H1 (cell line): Measurements from ENCODE around the gene ST8SIA3. TPM values are rescaled to one million over a fixed set of nuclear protein-coding genes. Genes with fewer than 3 reads are reported as not detected.

Source experiments
- SIRT6 ChIP-seq: IDR thresholded peaks from one replicate; pipeline ENCODE4 v1.7.1; 2012; ENCODE audit warnings: low read length, inconsistent platforms
- SP1 ChIP-seq: IDR thresholded peaks from 2 replicates; pipeline ENCODE4 v1.6.1; 2011; ENCODE audit warnings: low read depth, low read length
- polyA plus RNA-seq, 7 experiments: library from polyadenylated mRNA; depleted of rRNA in 3 of 7; stranded (reverse) in 5 of 7; unstranded in 2 of 7; fragments of >200 nt in 5 of 7; fragments of 200-250 nt in 2 of 7; gene quantifications; 1 replicate in 5 of 7; 2 replicates in 1 of 7; 4 replicates in 1 of 7; pipeline versions ENCODE4 v1.2.1 to v1.2.3, GENCODE V29; 2011 to 2013; ENCODE audit warnings: missing spikeins in 2 of 7, mixed read lengths in 2 of 7
- total RNA-seq: library from RNA; stranded (reverse); fragmentation: NEBNext Ultra II Directional; extraction: Animal tissue kit (Norgen Biotek cat#: 25700); gene quantifications from 2 replicates; pipeline ENCODE4 v1.2.1, GENCODE V29; 2021
- TF ChIP-seq, protein P1 (sequence below): fragments of 300-600 bp; sonication (generic); IDR thresholded peaks from 2 replicates; pipeline ENCODE4 v1.7.1; 2012; ENCODE audit warnings: low read length, moderate library complexity, mild to moderate bottlenecking, inconsistent platforms; ENCODE audit not compliant: insufficient replicate concordance

Gene ST8SIA3
- total and polyA plus RNA-seq, 2 of the 8 experiments (the other 6 are each of a cell fraction or from before 2014, with no cell fraction given) = 1.2 to 3.7 TPM

DNA sequence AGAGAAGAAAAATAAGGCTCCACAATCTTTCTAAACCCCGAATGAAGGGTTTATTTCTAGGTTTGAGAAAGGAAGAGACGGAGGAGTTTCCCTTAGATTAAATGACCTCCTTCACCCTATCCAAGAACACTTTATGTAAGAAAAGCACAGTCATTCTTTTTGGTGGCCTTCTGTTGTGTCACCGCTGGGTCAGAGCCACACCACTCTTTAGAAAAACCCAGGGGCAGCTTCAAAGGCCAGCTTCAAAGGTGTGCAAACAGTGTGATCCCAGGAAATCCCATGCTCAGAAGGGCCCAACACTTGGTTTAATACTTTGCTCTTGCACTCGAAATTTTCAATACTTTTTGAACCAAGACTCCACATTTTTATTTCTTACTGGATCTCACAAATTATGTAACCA lies 7.1 kb downstream of the ST8SIA3 start (continued):
- TF ChIP-seq, protein P1, sequence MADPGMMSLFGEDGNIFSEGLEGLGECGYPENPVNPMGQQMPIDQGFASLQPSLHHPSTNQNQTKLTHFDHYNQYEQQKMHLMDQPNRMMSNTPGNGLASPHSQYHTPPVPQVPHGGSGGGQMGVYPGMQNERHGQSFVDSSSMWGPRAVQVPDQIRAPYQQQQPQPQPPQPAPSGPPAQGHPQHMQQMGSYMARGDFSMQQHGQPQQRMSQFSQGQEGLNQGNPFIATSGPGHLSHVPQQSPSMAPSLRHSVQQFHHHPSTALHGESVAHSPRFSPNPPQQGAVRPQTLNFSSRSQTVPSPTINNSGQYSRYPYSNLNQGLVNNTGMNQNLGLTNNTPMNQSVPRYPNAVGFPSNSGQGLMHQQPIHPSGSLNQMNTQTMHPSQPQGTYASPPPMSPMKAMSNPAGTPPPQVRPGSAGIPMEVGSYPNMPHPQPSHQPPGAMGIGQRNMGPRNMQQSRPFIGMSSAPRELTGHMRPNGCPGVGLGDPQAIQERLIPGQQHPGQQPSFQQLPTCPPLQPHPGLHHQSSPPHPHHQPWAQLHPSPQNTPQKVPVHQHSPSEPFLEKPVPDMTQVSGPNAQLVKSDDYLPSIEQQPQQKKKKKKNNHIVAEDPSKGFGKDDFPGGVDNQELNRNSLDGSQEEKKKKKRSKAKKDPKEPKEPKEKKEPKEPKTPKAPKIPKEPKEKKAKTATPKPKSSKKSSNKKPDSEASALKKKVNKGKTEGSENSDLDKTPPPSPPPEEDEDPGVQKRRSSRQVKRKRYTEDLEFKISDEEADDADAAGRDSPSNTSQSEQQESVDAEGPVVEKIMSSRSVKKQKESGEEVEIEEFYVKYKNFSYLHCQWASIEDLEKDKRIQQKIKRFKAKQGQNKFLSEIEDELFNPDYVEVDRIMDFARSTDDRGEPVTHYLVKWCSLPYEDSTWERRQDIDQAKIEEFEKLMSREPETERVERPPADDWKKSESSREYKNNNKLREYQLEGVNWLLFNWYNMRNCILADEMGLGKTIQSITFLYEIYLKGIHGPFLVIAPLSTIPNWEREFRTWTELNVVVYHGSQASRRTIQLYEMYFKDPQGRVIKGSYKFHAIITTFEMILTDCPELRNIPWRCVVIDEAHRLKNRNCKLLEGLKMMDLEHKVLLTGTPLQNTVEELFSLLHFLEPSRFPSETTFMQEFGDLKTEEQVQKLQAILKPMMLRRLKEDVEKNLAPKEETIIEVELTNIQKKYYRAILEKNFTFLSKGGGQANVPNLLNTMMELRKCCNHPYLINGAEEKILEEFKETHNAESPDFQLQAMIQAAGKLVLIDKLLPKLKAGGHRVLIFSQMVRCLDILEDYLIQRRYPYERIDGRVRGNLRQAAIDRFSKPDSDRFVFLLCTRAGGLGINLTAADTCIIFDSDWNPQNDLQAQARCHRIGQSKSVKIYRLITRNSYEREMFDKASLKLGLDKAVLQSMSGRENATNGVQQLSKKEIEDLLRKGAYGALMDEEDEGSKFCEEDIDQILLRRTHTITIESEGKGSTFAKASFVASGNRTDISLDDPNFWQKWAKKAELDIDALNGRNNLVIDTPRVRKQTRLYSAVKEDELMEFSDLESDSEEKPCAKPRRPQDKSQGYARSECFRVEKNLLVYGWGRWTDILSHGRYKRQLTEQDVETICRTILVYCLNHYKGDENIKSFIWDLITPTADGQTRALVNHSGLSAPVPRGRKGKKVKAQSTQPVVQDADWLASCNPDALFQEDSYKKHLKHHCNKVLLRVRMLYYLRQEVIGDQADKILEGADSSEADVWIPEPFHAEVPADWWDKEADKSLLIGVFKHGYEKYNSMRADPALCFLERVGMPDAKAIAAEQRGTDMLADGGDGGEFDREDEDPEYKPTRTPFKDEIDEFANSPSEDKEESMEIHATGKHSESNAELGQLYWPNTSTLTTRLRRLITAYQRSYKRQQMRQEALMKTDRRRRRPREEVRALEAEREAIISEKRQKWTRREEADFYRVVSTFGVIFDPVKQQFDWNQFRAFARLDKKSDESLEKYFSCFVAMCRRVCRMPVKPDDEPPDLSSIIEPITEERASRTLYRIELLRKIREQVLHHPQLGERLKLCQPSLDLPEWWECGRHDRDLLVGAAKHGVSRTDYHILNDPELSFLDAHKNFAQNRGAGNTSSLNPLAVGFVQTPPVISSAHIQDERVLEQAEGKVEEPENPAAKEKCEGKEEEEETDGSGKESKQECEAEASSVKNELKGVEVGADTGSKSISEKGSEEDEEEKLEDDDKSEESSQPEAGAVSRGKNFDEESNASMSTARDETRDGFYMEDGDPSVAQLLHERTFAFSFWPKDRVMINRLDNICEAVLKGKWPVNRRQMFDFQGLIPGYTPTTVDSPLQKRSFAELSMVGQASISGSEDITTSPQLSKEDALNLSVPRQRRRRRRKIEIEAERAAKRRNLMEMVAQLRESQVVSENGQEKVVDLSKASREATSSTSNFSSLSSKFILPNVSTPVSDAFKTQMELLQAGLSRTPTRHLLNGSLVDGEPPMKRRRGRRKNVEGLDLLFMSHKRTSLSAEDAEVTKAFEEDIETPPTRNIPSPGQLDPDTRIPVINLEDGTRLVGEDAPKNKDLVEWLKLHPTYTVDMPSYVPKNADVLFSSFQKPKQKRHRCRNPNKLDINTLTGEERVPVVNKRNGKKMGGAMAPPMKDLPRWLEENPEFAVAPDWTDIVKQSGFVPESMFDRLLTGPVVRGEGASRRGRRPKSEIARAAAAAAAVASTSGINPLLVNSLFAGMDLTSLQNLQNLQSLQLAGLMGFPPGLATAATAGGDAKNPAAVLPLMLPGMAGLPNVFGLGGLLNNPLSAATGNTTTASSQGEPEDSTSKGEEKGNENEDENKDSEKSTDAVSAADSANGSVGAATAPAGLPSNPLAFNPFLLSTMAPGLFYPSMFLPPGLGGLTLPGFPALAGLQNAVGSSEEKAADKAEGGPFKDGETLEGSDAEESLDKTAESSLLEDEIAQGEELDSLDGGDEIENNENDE = no peak
- TF ChIP-seq SP1 (no peak), SIRT6 (no peak)
